Ramos (cell line): ENCODE measurements around the gene TFDP3.

Source experiments
- in situ Hi-C: fragments of 300-500 bp; cut with MboI; formaldehyde crosslinking; loops from one replicate; pipeline ENCODE4 v1.14.3; 2022; ENCODE audit warnings: low sequenced_read_pairs; ENCODE audit not compliant: unreplicated experiment

TFDP3 gene

DNA sequence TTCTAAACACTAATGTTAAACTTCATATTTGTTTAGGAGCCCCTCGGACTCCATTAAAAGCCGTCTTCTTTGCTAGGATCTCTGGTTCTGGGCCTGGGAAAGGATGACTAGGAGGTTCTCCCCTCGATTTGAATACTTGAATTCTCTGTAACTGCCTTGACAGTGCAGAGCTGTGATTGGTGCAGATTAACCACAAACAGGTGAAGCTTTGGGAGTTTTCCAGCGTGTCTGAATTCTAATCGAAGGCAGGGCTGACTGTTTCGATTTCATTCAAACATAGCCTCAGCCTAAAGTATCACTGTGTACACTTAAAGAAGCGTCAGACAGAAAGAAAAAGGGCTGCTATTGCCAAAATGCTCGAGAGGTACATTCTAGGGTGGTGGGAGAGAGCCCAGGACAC, 29.0 kb downstream of the TFDP3 start:
- in situ Hi-C loops: no loop called here

DNA sequence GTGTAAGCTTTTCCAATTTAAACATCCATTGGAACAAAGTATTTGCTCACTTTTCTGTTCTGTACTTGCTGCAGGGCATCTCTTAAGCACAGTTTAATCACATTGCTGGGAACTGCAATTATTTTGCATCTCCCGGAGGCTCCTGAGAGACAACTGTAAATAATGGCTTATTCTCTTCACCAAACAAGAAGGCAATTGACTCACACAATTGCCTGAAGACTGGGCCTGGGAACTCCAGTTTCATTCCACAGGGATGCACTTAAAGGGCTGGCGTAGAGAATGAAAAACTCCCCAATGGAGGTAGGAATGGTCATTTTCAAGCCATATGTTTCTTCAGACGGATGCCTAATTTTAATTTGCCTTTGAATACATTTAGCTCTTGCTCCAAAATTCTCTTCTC, 29.5 kb downstream of the TFDP3 start:
- in situ Hi-C loops: no loop called here

DNA sequence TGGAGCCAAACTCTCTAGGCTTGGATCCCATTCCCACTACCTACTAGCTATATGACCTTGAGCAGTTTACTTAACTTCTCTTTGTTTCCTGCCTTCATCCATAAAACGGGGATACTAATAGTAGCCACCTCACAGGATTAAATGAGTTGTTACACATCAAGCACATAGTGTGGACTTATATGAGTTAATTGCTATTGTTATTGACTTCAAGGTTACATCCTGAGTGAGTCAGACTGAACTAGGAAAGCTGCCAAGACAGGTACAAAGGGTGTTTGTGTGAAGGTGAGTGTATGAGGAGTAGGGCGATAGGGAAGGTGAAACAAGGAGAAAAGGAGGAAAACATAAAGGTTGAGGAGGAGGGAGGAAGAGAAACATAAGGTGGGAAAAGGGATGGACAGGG, 32.2 kb downstream of the TFDP3 start:
- in situ Hi-C loops: no loop called here

DNA sequence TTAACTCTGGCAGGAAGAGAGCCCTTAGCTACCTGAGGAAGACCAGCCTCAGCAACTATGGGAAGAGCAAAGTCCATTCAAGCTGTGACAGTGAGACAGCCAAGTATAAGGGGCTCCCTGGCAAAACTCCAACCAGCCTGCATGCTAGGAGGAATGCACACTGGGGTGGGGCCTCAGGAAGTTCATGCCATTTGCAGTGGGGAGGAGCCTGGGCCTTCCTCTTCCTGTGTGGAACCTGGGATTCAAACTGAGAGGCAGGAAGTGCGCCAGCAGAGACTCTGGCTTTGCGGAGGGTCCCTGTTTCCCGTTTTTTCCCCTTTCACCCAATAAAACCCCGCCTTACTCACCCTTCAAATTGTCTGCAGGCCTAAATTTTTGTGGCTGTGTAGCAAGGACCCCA, 33.0 kb downstream of the TFDP3 start:
- in situ Hi-C loops: no loop called here

DNA sequence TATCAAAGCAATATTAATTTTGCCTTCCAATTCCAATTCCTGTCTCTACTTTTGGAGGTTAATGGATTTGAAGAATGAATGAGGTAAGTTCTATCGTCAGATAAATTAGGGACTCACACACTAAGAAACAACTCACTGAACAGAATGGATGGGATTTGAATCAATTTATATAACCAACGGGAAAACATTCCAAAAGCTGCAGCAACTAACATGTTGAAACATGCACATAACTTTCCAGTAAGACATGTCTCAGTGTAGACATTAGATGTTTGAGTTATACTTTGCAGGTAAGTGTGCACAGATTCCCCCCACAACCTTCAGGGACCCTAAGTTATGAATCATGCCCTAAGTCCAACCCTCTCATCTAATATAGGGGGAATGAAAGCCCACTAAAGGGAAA, 34.3 kb downstream of the TFDP3 start:
- in situ Hi-C loops: no loop called here

DNA sequence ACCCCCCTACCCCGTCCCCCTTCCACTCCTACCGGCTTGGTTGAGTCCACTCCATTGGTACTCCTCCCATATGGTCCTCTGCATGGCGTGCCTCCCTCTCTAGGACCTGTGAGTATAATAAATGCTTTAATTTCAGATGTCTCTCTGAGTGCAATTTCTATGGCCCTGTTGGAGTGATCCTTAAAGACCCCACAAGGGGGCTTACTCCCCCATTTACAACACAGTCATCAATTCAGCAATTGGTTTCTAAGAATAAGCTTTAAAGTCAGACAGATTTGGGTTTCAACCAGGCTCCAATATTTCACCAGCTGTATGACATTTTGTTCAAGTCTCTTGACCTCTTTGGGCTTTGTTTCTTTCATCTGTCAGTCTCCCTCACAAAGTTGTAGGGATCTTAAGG, 38.7 kb downstream of the TFDP3 start:
- in situ Hi-C loops: no loop called here

DNA sequence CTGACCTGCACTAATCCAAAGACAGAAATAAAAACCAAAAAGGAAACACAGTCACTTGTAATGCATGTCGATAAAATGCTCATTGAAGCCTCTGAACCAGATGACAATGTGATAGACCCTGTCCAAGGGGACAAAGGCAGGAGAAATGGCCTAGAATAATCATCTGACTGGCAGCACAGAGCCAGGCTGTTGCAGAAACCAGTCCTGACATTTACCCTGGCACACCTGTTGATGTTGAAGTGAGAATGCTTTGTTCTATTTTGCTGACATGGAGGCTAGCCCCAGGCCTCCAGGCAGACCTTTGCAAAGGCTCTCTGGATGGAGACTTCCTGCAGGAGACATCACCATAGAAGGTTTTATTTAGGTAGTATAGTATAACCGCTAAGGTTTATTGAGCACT, 41.0 kb downstream of the TFDP3 start:
- in situ Hi-C loops: no loop called here

DNA sequence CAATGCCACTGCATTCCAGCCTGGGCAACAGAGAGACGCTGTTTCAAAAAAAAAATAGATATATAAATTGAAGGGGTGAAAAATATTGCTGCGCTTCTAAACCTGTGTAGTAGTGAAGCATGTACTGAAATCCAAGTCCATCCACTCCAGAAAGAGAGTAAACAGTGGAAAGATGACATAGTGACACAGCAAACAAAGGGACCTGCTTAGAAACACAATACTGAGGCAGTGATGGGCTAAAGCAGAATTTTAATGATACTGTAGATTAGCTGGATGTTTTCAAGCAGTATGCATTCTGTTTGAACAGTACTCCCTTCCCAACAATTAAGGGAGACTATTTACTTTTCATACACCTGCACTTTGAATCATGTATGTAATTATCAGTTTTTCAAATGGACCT, 42.5 kb downstream of the TFDP3 start:
- in situ Hi-C loops: no loop called here

DNA sequence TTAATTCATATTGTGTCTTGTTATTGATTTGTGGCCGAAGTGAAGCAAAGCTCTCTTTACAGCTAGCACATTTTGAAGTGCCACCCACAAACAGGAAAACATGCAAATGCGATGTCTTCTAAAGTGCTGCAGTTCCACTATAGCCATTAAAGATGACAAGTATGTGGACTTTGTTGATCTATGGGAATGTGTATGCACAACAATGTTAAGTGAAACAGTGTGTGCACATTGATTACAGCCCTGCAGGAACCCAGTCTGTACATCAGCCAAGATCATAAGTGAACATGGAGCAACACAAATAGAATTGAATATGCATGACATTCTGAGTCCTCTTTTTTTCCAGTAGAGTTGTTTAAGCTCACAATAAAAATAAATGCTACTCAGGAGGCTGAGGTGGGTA, 43.0 kb downstream of the TFDP3 start:
- in situ Hi-C loops: no loop called here

DNA sequence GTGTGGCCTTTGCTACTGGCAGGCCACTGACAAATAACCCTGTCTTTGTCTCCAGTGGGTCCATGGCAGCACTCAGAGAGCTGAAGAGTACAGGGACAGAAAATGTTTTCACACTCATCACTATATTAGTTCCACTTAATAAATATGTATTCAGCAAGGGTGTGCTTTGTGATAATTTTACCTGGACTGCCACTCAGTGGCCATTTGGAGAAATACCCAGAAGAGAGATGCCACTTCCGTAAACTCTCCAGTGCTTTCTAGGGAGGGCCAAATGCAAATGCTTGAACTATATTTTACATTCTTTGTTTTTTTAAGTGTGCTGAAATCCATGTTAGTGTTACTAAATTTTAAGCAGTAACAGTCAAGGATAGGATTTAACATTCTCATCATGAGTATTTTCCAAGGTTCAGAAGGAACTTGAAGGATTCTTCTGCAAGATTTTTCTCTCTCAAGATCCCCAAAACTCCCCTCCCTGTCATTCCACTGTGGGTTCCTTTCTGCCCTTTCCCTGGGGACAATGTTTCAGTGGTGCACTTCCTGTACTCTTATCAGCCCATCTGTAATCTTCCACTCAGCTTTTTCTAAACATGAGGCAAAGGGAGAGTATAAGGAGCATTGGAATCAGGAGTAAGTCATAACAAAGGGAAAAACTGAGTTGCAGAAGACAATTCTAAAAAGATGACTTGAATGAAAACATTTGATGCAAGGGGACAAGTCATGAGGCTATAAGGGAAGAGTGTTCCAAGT, 46.0 kb downstream of the TFDP3 start:
- in situ Hi-C loops: no loop called here
